Measurements from ENCODE around the gene ANKS1B.
"Not testable (repeated sequence)": the region's sequence is repeated elsewhere in the genome, so short reads cannot be mapped to it uniquely, and the experiment has no call there.

The ANKS1B gene

DNA sequence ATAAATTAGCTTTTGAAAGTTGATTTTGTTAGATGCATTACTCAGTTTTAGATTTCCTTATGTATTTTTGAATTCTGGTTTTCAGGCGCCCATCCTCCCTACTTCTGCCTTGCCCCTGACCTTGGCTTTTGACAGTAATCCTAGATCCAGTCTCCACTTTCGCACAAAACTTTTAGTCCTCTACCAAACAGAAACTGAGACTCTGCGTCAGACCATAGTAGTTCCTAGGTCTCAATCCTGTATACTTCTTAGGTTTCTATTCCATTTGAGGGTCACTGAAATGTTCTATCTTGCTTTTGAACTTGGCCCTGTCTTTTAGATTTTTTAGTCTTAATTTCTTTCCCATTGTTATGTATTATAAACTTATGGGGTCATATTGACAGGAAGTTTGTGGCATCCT lies 645.1 kb downstream of the ANKS1B start:
- DNase-seq = no peak

GRCh38 chr12:99334285-99335056 lies 650.3 kb downstream of the ANKS1B start:
- no peak for DNase-seq

GRCh38 chr12:99332936-99333591 lies 651.7 kb downstream of the ANKS1B start:
- no peak for DNase-seq

GRCh38 chr12:99330216-99330615 lies 654.5 kb downstream of the ANKS1B start:
- DNase-seq = no peak

GRCh38 chr12:99321210-99321609 lies 663.5 kb downstream of the ANKS1B start:
- DNase-seq = not testable (repeated sequence)

GRCh38 chr12:99311373-99311772 lies 673.4 kb downstream of the ANKS1B start:
- DNase-seq = no peak

DNA sequence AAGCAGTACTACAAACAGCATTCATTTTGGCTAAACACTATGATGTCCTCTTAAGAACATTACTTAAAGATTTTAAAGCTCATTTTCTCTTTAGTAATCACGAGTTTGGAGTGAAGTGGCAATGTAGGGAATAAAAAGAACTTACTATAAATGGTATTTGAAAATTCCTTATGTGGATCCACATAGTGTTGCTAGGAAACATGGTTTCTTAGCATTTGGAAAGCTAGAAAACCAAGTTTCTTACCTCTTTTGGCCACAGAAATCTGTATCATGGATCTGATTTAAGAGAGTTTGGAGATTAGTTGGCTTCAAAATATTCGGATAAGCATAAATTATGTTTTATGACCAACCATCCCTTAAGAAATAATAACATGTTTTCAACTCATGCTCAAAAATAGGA lies 674.9 kb downstream of the ANKS1B start:
- DNase-seq = no peak

DNA sequence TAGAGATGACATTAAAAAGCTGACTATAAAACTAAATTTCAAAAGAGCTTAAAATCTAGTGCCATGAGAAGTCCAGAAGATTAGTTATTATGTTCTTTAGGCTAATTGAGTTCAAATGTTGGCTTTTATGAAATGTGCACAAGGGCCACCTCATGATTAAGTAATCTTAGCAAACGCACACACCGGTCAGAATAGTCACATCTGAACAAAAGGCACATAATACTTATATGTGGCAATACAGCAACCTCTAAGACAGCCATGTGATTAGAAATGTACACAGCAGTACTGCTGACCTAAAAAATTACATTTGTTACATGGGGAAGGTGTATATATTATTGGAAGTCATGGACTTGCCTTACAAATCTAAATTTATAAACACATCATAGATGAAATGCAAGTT lies 681.9 kb downstream of the ANKS1B start:
- no peak for DNase-seq

DNA sequence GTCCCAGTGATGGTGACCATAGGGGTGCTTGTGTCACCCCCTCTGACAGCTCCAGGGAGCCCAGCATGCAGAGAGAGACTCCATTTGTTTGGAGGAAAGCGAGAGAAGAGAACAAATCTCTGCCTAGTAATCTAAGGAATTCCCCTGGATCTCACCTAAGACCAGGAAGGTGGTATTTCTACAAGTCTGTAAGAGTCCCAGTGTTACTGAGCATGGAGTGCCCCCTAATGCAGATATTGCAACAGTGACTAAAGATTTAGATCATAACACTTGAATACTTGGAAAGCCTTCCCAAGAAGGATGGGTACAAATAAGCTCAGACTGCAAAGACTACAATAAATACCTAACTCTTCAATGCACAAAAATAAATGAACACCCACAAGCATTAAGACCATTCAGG lies 697.6 kb downstream of the ANKS1B start:
- DNase-seq = no peak

GRCh38 chr12:99284161-99284560 lies 700.6 kb downstream of the ANKS1B start:
- DNase-seq = no peak

DNA sequence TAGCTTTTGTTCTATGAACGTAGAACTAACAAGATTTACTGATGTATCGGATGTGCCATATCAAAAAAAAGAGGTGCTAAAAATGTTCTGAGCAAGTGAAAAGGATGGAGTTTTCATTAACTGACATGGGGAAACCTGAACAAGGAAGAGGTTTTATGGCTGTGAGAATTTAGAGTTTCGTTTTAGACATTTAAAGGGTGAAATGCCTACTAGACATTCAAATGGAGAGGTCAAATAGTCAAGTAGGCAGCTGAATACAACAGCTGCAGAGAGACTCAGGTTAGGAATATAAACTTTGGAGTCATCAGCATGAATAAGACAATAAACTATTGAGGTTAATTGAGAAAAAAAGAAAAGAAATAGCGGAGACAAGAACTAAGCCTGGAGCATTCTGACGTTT lies 702.1 kb downstream of the ANKS1B start:
- no peak for DNase-seq

DNA sequence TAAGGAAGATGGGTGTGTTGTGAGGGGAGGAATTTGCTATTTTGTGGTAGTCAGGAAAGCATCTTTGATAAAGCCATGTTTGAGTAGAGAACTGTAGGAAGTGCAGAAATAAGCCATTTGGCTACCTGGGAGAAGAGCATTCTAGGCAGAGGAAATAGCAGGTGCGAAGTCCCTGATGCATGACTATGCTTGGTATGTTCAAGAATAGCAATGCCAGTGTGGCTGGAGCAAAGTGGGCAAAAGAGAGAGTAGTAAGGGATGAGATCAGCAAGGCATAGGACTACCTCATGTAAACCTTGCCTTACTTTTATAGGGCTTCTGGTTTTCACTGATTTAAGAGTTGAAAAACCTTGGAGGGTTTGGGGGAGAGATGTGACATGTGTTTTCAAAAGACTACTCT lies 702.6 kb downstream of the ANKS1B start:
- no peak for DNase-seq

DNA sequence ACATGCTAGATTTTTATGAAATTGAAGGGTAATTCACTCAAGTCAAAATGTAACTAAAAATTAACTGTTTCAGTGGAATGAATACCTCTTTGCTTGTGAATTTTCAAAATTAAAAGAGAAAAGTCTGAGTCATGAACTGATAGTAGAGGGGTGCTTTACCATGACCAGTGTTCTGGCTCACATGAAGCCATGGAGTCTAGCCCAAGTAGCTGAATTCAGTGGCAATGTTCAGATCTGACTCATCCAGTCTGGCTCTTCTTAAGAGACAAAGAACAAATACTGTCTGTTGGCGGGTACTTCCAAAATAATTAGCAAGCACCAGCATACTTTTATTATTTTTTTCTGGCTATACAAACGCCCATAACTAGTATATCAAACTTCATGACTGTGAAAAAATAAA lies 703.5 kb downstream of the ANKS1B start:
- no peak for DNase-seq

DNA sequence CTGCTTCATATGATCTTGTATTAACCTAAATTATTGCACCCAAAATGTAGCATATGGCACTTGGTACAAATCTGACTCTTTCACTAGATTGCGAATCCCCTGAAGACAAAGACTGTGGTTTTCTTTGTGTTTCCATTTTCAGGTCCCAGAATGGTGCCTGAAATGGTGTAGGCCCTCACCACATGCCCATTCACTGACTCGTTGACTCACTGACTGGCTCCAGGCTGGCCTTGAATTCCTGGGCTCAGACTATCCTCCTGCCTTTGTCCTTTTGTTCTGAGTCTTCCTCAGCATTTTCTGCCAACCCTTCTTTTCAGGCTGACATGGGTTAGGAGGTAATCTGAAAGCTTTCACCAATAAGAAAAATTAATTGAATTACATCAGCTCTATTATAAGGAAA lies 705.8 kb downstream of the ANKS1B start:
- DNase-seq = no peak

GRCh38 chr12:99277591-99278379 lies 707.0 kb downstream of the ANKS1B start:
- DNase-seq = no peak

- DNase-seq = no peak
Measured at GRCh38 chr12:99271071-99271470, 713.7 kb downstream of the ANKS1B start.

DNA sequence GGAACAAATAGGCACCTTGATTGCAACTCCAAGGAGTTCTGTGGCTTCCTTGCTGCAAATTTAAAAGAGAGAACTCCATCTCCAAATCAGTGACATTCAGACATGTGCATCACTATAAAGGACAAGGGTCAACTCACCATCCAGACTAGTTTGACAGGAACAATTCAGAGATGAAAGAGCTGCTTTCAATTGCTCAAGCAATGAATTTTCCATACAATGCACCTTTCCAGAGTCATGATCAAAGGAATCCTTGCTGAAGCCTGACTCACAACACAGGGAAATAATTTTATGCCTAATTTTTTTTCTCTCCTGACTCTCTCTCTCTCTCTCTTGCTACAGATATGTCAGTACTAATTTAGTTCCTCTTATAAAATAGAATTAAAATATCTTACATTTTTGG lies 717.7 kb downstream of the ANKS1B start:
- DNase-seq = no peak

DNA sequence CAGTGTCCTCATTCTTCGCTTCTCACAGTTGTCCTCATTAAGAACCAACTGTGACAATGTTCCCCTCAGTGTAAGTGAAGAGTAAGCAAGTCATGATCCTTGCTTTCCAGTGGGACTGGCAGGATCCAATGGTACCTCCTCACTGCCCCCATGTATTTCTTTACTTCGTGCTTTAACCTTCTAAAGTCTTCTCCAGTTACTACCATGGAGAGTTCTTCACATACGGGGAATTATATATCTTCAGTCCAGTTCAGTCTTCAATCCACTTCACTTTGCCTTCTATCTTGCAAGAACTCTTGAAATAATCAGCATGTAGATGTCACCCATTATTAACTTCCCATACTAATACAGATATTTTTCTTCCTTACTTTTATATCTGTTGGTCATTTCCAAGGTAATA lies 719.1 kb downstream of the ANKS1B start:
- DNase-seq = no peak

DNA sequence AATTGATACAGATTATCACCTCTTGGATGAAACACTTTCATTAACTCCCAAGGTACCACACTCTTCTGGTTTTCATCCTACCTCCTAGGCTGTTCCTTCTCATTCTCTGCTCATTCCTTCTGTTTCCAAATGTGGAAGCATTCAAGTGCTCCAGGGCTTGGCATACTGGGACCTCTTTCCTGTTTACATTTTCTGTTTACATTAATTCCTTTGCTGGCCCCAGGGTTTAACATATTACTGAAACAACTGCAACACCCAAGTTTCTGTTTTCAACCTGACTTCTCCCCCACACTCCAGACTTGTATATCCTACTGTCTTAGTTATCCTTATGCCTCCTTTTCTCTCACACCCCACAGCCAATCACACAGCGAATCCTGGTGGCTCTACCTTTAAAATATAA lies 723.5 kb downstream of the ANKS1B start:
- no peak for DNase-seq

GRCh38 chr12:99260456-99260996 lies 724.2 kb downstream of the ANKS1B start:
- no peak for DNase-seq

DNA sequence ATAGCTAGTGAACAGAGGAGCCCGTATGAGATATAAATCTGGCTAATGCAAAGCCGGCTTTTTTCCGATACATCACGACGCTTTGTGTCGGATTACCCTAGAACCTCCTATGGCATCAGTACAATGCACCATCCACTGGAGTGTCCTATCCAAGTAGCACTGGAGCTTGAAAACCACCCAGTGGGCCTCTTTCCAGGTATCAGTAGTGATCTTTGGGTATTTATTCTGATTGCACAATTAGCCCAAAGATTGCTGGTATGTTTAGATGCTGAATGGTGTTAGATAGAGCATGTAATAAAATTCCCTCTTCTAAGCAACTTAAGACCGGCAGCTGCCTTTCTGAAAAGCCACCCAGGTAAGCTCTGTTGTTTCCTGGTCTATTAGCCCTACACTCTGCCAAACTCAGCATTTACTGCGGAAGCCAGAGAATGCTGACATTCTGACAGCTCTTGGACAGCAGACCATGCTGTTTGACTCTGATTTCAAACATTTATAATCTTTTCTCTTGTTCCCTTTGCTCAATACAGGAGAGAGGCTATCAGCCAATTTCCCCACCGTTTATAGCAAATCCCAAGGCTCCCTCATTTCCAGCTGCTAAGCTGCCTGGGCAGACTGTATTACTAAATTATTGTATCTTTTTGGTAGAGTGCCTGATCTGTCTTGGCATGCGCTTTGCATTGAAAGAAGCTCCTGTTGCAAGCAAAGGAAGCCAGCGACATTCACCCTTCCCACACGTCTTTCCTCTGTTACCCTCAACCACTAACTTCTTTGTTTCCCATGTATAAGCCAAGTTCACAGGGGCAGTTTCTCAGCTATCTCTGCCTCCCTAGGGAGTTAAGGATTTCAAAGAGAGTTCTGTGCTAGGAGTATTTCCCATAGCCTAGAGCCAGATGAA lies 725.4 kb downstream of the ANKS1B start:
- DNase-seq = peak; percentile 63 to 76

DNA sequence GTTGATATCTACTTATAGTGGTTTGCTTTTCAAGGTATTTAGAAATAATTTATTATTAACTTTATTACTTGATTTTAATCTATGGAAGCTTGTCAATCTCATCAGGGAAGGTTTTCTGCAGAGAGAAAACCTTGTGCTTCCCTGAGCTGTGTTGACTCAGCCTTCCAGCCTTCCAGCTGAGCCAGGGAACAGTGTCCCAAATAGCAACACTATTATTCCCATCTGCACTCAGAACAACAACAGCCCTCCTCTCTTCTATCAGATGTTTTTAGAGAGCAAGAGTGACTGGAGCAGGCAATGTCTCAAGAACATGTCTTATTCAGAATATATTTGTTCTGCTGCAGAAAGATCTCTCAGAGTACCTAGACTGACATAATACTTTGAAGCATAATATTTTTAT lies 727.1 kb downstream of the ANKS1B start:
- DNase-seq = no peak

- no peak for DNase-seq
Measured at GRCh38 chr12:99253068-99253467, 731.7 kb downstream of the ANKS1B start.

All from cerebellar nuclear complex (tissue), 1 donor.